HEK293T (cell line): ENCODE measurements around the gene CLK4.
A peak's percentile ranks its signal among the peaks of the same experiment; 100 is the strongest.
"Not testable (repeated sequence)": the region's sequence is repeated elsewhere in the genome, so short reads cannot be mapped to it uniquely, and the experiment has no call there.

ENCODE experiments used
- CTCF ChIA-PET: fragments of 350-600 bp; formaldehyde crosslinking; extraction: SDS; loops from one replicate; lab custom pipeline; 2021; ENCODE audit warnings: antibody characterized with exemption, inconsistent platforms; lab: Yijun Ruan, JAX
- POLR2A ChIA-PET: fragments of 350-600 bp; formaldehyde crosslinking; extraction: SDS; loops from one replicate; lab custom pipeline; 2020; ENCODE audit warnings: antibody characterized with exemption, inconsistent platforms; lab: Yijun Ruan, JAX
- DNase-seq: peaks from one replicate; pipeline ENCODE4 v3.0.0; 2012; ENCODE audit warnings: mixed read lengths; ENCODE audit errors: extremely low spot score
- ARNT ChIP-seq: fragments of 450-650 bp; IDR thresholded peaks from 2 replicates; pipeline ENCODE4 v1.6.1; 2017; ENCODE audit warnings: mild to moderate bottlenecking
- BHLHE40 ChIP-seq: fragments of 450-650 bp; IDR thresholded peaks from 2 replicates; pipeline ENCODE4 v1.6.1; 2016; ENCODE audit warnings: mild to moderate bottlenecking, moderate library complexity, borderline replicate concordance
- CTBP1 ChIP-seq: fragments of 450-650 bp; IDR thresholded peaks from 2 replicates; pipeline ENCODE4 v1.6.1; 2016; ENCODE audit warnings: borderline replicate concordance
- ELF4 ChIP-seq: fragments of 450-650 bp; IDR thresholded peaks from 2 replicates; pipeline ENCODE4 v1.6.1; 2017; ENCODE audit warnings: antibody characterized with exemption
- FOXA1 ChIP-seq: fragments of 450-650 bp; IDR thresholded peaks from 2 replicates; pipeline ENCODE4 v1.6.1; 2016; ENCODE audit warnings: mild to moderate bottlenecking
- FOXK2 ChIP-seq: fragments of 450-650 bp; IDR thresholded peaks from 2 replicates; pipeline ENCODE4 v1.6.1; 2016; ENCODE audit warnings: mild to moderate bottlenecking
- FOXM1 ChIP-seq: fragments of 450-650 bp; IDR thresholded peaks from 2 replicates; pipeline ENCODE4 v1.6.1; 2017; ENCODE audit warnings: mild to moderate bottlenecking, borderline replicate concordance
- L3MBTL2 ChIP-seq: fragments of 450-650 bp; conservative IDR thresholded peaks from 2 replicates; pipeline ENCODE4 v1.6.1; 2016; ENCODE audit warnings: mild to moderate bottlenecking
- LEF1 ChIP-seq: fragments of 450-650 bp; IDR thresholded peaks from 2 replicates; pipeline ENCODE4 v1.6.1; 2017; ENCODE audit warnings: mild to moderate bottlenecking, borderline replicate concordance
- NFRKB ChIP-seq: fragments of 450-650 bp; IDR thresholded peaks from 2 replicates; pipeline ENCODE4 v1.6.1; 2016; ENCODE audit warnings: mild to moderate bottlenecking, moderate library complexity
- PKNOX1 ChIP-seq: fragments of 450-650 bp; IDR thresholded peaks from 2 replicates; pipeline ENCODE4 v1.6.1; 2016
- SUZ12 ChIP-seq: fragments of 450-650 bp; IDR thresholded peaks from 2 replicates; pipeline ENCODE4 v1.6.1; 2016; ENCODE audit warnings: mild to moderate bottlenecking
- TARDBP ChIP-seq: fragments of 450-650 bp; IDR thresholded peaks from 2 replicates; pipeline ENCODE4 v1.6.1; 2016
- ZNF384 ChIP-seq: fragments of 450-650 bp; IDR thresholded peaks from 2 replicates; pipeline ENCODE4 v1.6.1; 2016

Gene CLK4

DNA sequence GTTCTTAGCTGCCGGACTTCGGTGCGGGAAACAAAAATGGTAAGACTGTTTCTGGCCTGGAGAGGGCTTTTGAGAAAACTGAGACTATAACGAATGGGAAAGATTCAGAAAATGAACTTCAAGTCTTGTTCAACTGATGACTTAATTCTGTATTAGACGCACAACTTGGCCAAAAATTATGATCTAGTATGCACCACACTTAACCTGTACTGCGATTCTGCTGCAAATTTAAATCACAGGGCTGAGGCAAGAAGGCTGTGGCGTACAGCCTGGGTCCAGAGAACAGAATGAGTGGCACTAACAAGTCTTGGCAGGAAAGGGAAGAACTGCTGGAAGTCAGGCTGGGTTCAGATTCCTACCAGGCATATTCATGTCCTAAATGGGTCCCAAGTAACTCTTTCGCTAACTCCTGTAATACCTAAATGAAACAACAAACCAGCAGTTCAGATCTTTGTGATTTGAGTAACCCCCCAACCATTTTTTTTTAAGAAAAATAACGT, 35.9 kb downstream of the CLK4 start:
- TF ChIP-seq NFRKB (no peak), FOXM1 (no peak), LEF1 (no peak)
- ChIA-PET POLR2A (interaction anchor here (0.5 to 0.7 kb wide), 2 partner anchors 13 to 35 kb away, joined by 3 read pairs; no protein-coding TSS in a partner anchor), CTCF (interaction anchor here (0.7 to 1.5 kb wide), 4 partner anchors 8 to 310 kb away, joined by 3 to 6 read pairs (median 3); no protein-coding TSS in a partner anchor)
- no peak for DNase-seq

- ChIA-PET CTCF (interaction anchor here (0.6 to 1.5 kb wide), 13 partner anchors 9 to 453 kb away, joined by 3 to 8 read pairs (median 3); no protein-coding TSS in a partner anchor), POLR2A (interaction anchor here (0.5 to 1.4 kb wide), 4 partner anchors 13 to 357 kb away, joined by 3 to 4 read pairs (median 4); partner anchors contain the start of gene PHYKPL)
- TF ChIP-seq FOXM1 (no peak), L3MBTL2 (peak; percentile 60; the same call in 1 of the 2 replicates)
- peak; percentile 68 for DNase-seq
These were observed 36.5 kb downstream of the CLK4 start, which contains the start of gene COL23A1 for GRCh38 chr5:178590141-178590923. TSS of gene COL23A1 (minus strand) at chr5:178590393.

DNA sequence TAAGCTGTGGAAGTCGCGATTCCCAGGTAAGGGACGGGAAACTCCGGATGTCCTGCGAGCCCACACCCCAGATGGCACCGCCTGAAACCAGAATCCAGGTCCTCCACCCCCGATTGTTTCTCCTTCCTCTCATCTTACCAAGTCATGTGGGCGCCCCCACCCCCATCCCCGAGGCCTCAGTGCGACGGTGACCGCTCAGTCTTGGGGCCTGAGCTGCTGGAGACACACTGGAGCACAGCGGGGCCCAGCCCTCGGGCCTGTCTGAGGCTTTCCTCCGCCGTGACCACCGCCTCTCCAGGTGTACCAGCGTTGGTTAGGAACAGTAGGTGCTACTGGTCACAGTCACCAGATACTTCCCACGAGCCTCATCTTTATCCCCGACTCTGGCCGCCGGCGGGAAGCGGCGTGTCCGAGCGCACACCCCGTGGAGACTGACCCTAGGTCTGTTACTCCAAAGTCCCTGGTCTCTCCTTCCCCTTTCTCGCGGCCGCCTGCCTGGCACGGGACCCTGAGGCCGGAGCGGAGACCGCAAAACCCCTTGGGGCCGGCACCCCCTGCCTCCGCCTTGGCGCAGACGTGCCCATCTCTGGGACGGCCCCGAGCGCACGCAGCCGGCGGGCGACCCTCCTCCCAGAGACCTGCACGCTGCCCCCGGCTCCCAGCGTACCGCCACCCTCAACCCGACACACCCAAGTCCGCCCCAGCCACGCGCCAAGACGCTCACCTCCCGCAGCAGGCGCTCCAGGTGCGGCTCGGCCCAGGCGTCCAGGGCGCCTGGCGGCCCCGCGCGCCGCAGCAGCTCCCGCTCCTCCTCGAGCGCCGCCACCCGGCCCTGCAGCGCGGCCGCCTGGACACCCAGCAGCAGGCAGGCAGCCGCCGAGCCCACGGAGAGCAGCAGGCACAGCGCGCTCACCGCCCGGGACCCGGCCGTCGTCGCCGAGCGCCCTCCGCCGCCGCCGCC, 37.4 kb downstream of the CLK4 start:
- CTCF ChIA-PET, result interaction anchor here (0.6 to 1.5 kb wide), 10 partner anchors 9 to 453 kb away, joined by 3 to 8 read pairs (median 3); no protein-coding TSS in a partner anchor
- POLR2A ChIA-PET, result interaction anchor here (0.9 to 1.4 kb wide), 2 partner anchors 310 to 357 kb away, joined by 4 read pairs; partner anchors contain the start of gene PHYKPL
- peak; percentile 69 for DNase-seq
- TF ChIP-seq ARNT (peak; percentile 34; the same call in 1 of the 2 replicates), TARDBP (no peak), FOXK2 (no peak)

DNA sequence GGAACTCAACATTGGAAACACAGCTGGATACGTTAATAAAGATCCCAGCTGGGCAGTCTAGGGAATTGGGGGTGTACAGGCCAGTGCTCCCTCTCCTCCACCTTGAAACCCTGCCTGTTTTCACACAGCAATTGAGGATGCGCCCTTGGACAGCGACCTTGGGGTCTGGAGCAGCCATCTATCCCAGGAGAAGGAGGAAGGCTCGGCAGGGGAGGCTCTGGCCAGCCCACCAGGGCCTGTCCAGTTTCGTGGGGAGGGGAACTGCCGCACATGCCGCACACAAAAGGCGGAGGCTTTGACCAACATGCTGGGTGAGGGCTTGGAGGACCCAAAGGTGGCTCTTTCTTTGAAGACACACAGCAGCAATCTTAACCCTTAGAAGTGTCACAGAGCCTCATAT, 38.1 kb downstream of the CLK4 start:
- TF ChIP-seq ELF4 (no peak), NFRKB (no peak), PKNOX1 (no peak), CTBP1 (no peak), L3MBTL2 (no peak), BHLHE40 (no peak), FOXA1 (no peak), ARNT (no peak), SUZ12 (no peak), FOXK2 (no peak), ZNF384 (no peak), FOXM1 (no peak), LEF1 (no peak)
- DNase-seq, result no peak
- ChIA-PET CTCF (no interaction called here), POLR2A (no interaction called here)

DNA sequence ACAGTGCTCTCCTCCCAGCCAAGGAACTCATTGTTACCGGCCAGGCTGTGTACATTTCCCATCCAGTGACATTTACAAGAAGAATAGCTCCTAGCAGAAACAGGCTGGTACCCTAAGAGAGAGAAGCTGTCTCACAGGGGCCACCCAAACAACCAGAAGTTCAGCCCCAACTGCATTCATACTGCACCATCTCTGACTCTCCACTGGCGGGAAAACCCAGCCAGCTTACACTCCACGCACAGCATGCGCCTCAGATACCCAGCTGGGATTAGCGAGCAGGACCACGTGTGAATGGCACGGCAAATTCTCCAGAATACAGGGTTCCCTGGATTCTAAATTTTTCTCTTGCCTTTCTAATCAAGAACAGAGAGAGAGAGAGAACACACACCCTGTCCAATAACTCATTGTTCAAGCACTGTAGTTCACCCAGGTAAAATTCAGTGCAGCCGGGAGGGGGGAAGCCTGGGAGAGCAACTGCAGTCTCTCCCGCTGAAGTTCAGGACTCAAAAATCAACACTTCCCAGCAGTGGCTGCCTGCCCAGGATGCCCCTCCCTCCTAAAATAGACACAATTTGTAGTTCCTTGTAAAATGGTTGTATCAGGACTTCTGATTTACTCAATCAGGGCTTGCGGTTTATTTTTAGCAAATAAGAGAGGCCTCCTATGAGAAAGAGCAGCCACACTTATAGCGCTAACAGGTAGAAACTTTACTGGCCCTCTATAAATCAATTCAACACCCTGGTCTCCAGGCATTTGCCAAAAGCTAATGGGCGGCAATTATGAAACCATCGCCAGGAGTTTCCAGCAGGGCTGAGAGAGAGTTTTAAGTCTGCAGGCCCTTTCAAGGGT, 38.9 kb downstream of the CLK4 start:
- ChIA-PET CTCF (no interaction called here), POLR2A (no interaction called here)
- no peak for DNase-seq
- TF ChIP-seq SUZ12 (no peak), L3MBTL2 (peak; percentile 74)

GRCh38 chr5:178586396-178586795, 40.5 kb downstream of the CLK4 start:
- ChIA-PET CTCF (interaction anchor here (0.7 kb wide), 1 partner anchor 301 kb away, joined by 3 read pairs; no protein-coding TSS in a partner anchor), POLR2A (no interaction called here)
- no peak for DNase-seq
- TF ChIP-seq TARDBP (no peak), NFRKB (no peak), L3MBTL2 (no peak), PKNOX1 (no peak)

DNA sequence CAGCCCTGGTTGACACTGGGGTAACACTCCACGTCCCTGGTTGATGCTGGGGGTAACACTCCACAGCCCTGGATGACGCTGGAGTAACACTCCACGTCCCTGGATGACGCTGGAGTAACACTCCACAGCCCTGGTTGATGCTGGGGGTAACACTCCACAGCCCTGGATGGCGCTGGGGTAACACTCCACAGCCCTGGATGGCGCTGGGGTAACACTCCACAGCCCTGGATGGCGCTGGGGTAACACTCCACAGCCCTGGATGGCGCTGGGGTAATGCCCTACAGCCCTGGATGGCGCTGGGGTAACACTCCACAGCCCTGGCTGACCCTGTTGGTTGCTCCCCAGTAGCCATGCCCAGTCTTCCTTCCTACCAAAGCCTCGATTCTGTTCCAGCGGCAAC, 41.4 kb downstream of the CLK4 start:
- CTCF ChIA-PET, result not testable (repeated sequence)

More for the DNA sequence above, 41.4 kb downstream of the CLK4 start:
- POLR2A ChIA-PET, result not testable (repeated sequence)
- DNase-seq, result peak; percentile 66
